HUES6 (cell line): ENCODE results near the gene ADM5.

Experiments
- H3K27ac ChIP-seq: 2 replicates; pipeline ENCODE4 v1.7.0; 2013; ENCODE audit warnings: low read depth, mild to moderate bottlenecking, low read length, inconsistent platforms
- H3K27me3 ChIP-seq: 2 replicates; pipeline ENCODE4 v1.6.1; 2013; ENCODE audit warnings: low read length; ENCODE audit not compliant: control insufficient read depth, insufficient read depth
- H3K36me3 ChIP-seq: 2 replicates; pipeline ENCODE4 v1.6.1; 2013; ENCODE audit warnings: low read length; ENCODE audit not compliant: control insufficient read depth, insufficient read depth
- H3K4me1 ChIP-seq: 2 replicates; pipeline ENCODE4 v1.6.1; 2013; ENCODE audit warnings: low read length; ENCODE audit not compliant: control insufficient read depth, insufficient read depth
- H3K4me3 ChIP-seq: 2 replicates; pipeline ENCODE4 v1.5.1; 2013; ENCODE audit warnings: low read depth, low read length
- H3K9ac ChIP-seq: one replicate; pipeline ENCODE4 v1.6.1; 2013; ENCODE audit warnings: mild to moderate bottlenecking, low read length
- H3K9me3 ChIP-seq: 2 replicates; pipeline ENCODE4 v1.6.1; 2013; ENCODE audit warnings: low read depth, low read length; ENCODE audit not compliant: control insufficient read depth, insufficient read depth

The ADM5 gene

DNA sequence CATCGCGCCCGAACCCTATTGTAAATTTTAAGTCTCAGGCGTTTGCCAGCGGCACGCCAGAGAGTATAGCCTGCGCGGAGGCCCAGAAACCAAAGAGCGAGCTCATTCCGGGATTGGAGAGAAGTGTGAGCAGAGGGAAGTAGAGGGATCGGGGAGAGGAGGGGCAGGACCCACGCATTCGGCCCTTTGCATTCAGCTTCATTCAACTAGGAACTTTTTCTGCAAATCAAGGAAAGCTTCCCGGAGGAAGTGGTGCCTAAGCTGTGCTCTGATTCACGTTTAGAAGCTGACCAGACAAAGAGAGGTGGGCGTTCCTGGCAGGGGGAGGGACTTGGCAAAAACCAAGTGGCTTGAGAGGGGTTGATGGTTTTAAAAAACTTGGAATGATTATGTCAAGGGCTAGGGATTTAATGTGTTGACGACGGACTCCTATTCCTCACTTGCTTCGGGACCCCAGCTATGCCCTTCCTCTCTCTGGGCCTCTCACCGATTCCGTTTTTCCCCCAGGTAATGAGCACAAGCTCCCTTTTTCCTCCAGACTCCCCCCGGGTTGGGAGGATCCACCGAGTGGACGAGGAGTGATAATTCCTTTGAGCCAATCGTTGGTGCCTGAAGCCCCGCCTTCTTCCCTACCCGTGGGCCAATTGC, 13.1 kb upstream of the ADM5 start:
- H3K27ac ChIP-seq, result peak overlapping the region; percentile 98
- H3K4me3 ChIP-seq, result peak overlapping the region; percentile 61
- H3K27me3 ChIP-seq, result no peaks in the 10 kb centered on the region
- H3K9ac ChIP-seq, result peak overlapping the region; percentile 97
- peaks cover 15% of the 10 kb centered on the region for H3K36me3 ChIP-seq
- no peaks in the 10 kb centered on the region for H3K9me3 ChIP-seq
- peaks cover 28% of the 10 kb centered on the region for H3K4me1 ChIP-seq

DNA sequence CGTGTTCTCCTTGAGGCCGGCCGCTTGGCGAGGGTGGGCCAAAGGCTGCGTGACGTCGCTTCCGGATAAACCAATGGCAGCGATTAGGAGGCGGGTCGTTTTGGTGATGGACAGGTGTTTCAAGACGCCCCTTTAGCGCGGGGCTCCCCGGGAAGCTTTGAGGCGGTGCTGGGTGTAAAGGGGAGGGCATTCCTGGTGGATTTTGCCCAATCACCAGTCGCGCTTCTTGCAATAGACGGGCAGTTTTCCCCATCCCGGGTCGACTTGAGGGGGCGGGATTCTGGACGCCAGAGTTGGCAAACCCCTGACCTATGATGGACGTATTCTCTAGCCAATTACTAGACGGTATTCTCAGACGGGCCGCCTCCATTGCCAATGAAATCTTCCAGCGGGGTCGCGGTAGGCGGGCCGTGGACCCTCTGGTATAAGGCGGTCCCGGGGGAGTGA, 12.6 kb upstream of the ADM5 start:
- Histone ChIP-seq H3K4me1 (peaks cover 25% of the 10 kb centered on the region), H3K9me3 (no peaks in the 10 kb centered on the region), H3K27me3 (no peaks in the 10 kb centered on the region), H3K4me3 (peak overlapping the region; percentile 88), H3K27ac (peak overlapping the region; percentile 98), H3K9ac (peak overlapping the region; percentile 97), H3K36me3 (peaks cover 18% of the 10 kb centered on the region)

DNA sequence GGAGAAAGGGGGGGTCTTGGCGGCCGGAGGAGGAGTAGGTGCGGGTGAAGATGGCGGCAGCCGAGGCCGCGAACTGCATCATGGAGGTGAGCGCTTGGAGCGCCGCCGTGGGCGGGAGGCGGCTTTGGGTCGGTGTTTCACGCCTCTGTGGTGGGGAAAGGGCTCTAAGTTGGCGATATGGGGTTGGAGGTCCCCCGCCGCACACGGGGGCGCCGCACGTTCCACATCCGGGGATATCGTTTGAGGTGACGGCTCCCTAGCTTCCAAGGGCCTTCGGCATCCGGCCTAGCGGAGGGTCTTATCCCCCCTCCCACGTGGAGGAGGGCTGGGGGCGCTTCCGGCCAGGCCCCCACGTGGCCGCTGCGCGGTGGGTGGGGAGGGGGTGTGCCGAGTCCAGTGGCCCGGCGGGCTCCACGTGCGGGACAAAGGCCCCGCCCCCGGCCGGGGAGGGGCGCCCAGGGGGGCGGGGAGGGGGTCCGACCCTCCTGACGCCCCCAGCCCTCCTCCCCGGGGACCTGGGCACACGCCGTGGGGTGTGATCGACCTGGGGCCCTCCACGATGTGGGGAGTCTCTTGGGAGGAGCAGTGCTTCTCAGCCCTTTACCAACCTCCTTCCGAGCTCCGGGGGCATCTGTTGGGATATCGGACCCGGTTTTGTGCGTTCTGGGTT, 12.0 kb upstream of the ADM5 start, which contains the start of gene PRMT1:
TSS of gene PRMT1 (plus strand) at position 41 of the 670 bp plus-strand sequence. CDS start at position 51, 10 bp downstream.
- H3K9ac ChIP-seq, result peak within 1 kb of the TSS; percentile 97
- H3K27me3 ChIP-seq, result no peaks in the 10 kb centered on the region
- peak within 1 kb of the TSS; percentile 88 for H3K4me3 ChIP-seq
- peaks cover 21% of the 10 kb centered on the region for H3K4me1 ChIP-seq
- no peaks in the 10 kb centered on the region for H3K9me3 ChIP-seq
- peaks cover 24% of the 10 kb centered on the region for H3K36me3 ChIP-seq
- peak within 1 kb of the TSS; percentile 98 for H3K27ac ChIP-seq

DNA sequence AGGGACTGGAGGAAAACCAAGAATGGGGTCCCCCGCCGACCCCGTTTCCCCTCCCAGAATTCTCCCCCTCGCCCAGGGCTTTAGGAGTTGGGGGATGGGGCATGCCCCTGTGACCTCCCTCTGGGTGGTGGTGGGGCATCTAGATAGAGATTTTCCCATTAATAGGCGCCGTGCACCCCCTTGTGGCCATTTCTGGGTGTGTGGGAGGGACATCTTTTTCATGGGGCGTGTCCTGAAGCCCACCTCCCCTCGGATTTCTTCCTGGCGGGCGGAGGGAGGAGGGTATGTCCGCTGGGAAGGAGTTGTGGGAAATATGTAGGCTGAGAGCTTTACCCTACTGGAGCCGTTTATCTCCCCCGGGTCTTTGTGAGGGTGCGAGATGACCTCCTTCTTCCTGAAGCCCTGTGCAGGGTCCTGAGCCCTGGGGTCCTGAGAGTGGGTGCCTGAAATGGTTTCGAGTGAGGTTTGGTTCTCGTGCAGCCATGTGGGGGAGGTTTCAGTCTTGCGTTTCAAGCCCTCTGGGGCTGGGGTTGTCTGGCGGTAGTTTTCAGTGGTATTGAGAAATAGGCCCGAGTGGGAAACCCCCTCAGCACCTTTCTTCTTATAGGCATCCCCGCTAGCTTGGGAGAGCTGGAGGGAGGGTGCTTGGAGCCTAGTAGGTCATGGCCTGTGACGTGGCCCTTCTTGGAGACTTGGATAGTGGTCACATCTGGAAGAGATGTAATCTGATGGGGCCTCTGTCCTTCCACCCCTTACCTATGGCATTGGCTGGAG, 11.3 kb upstream of the ADM5 start:
- H3K27ac ChIP-seq, result peak overlapping the region; percentile 94

DNA sequence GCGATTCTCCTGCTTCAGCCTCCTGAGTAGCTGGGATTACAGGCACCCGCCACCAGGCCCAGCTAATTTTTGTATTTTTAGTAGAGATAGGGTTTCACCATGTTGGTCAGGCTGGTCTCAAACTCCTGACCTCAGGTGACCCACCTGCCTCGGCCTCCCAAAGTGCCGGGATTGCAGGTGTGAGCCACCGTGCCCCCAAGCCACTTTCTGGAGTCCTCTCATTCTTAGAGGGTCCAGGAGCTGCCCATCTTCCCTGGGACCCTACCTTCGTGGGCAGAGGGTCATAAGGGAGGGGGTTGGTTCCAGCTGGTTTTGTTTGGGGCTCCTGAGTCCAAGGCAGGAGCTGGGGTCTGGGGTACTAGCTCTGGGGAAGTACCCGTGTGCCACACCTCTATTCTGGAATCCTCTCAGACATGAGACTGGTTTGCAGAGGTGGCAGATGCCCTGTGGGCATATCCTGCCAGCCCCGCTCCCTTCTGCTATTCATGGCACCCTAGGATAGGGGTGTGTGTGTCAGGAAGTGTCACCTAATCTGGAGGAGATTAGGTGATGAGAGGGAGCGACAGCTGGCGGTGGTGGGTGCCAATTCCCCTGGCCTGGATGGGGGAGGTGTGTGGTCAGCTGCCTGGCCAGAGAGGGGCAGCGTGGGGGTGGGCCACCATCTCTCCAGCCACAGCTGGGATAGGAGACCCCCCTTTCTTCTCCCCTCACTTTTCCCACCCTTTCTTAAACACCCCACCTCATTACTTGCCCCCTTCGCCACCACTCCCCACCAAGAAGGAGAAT, 10.2 kb upstream of the ADM5 start:
- no peak overlapping the region for H3K9ac ChIP-seq
- no peaks in the 10 kb centered on the region for H3K9me3 ChIP-seq
- H3K4me1 ChIP-seq, result peaks cover 21% of the 10 kb centered on the region
- peak overlapping the region; percentile 42; the same call in 1 of the 2 replicates for H3K4me3 ChIP-seq
- H3K36me3 ChIP-seq, result peaks cover 31% of the 10 kb centered on the region
- no peaks in the 10 kb centered on the region for H3K27me3 ChIP-seq
- H3K27ac ChIP-seq, result no peak overlapping the region

More for the DNA sequence above, 11.3 kb upstream of the ADM5 start:
- H3K36me3 ChIP-seq, result peaks cover 30% of the 10 kb centered on the region
- H3K9me3 ChIP-seq, result no peaks in the 10 kb centered on the region
- peaks cover 21% of the 10 kb centered on the region for H3K4me1 ChIP-seq
- no peaks in the 10 kb centered on the region for H3K27me3 ChIP-seq
- peak overlapping the region; percentile 97 for H3K9ac ChIP-seq
- H3K4me3 ChIP-seq, result peak overlapping the region; percentile 88

DNA sequence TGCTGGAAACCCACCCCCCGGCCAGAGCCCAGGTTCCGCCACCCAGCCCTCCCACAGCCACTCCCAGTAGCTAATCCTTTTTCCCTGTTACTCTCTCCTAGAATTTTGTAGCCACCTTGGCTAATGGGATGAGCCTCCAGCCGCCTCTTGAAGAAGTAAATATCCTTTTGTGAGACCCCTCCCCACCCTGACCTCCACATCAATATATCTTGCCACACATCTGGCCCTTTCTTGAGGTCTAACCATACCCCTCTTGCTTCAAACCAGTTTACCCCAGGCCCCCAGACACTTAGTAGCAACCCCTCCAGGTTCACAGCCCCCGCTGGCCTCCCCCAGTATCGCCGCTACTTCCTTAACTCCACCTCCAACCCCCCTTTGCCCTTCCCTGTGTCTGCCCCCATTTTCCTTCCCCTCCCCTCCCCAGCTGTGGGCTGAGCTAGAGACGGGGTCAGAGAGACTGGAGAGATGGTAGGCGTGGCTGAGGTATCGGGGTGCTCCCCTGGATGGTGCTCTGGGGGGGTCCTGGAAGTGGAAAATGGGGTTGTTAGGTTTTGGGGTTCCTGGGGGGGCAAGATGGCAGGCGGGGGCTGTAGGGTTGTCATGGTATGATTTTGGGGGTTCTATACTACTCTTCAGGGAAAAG, 9.5 kb upstream of the ADM5 start:
- Histone ChIP-seq H3K27ac (no peak overlapping the region; the same call in 1 of the 2 replicates), H3K4me1 (peaks cover 20% of the 10 kb centered on the region), H3K9ac (no peak overlapping the region), H3K4me3 (peak overlapping the region; percentile 42), H3K36me3 (peaks cover 38% of the 10 kb centered on the region), H3K27me3 (no peaks in the 10 kb centered on the region), H3K9me3 (no peaks in the 10 kb centered on the region)

DNA sequence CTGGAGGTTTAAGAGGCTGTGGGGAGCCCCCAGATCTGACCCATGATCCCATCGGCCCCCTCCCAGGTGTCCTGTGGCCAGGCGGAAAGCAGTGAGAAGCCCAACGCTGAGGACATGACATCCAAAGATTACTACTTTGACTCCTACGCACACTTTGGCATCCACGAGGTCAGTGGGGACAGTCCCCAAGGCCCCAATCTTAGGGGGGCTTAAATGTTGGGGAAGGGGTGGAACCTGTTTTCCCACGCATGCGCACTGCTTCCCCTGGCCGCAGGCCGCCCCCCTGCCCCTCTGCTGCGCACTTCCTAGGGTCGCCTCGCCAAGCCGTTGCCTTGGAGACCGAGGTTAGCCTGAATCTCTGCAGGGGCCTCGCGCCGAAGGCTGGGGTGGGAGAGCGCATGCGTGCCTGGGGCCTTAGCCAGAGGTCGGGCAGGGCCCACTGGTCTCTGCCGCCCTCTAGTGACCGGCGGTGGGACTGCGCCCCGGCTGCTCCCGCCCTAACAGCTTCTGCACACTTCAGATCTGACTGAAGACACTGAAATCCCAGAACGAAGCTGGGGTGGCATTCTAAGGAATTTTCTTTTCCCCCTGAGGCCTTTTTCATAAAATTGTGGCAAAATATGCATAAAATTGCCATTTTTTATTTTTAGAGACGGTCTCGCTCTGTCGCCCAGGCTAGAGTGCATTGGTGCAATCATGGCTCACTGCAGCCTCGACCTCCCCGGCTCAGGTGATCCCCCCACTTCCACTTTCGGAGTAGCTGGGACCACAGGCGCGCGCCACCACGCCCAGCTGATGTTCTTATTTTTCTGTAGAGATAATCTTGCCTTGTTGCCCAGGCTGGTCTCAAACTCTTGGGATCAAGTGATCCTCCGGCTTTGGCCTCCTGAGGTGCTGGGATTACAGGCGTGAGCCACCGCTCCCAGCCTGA, 8.7 kb upstream of the ADM5 start:
- Histone ChIP-seq H3K36me3 (peaks cover 46% of the 10 kb centered on the region), H3K4me3 (peak overlapping the region; percentile 42), H3K9me3 (no peaks in the 10 kb centered on the region), H3K9ac (no peak overlapping the region), H3K27me3 (no peaks in the 10 kb centered on the region), H3K27ac (no peak overlapping the region; the same call in 1 of the 2 replicates), H3K4me1 (peaks cover 18% of the 10 kb centered on the region)

DNA sequence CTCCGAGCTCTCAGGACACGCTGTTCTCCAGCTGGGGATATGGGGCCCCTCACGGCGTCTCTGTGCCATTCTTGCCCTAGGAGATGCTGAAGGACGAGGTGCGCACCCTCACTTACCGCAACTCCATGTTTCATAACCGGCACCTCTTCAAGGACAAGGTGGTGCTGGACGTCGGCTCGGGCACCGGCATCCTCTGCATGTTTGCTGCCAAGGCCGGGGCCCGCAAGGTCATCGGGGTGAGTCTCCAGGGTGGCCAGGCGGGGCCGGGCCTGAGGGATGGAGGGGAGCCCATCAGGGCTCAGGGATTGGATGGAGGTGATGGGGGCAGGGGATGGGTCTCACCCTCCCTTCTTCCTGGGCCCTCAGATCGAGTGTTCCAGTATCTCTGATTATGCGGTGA, 7.6 kb upstream of the ADM5 start:
- no peaks in the 10 kb centered on the region for H3K9me3 ChIP-seq
- H3K27me3 ChIP-seq, result no peaks in the 10 kb centered on the region
- H3K36me3 ChIP-seq, result peaks cover 53% of the 10 kb centered on the region
- no peak overlapping the region for H3K4me3 ChIP-seq
- no peak overlapping the region for H3K27ac ChIP-seq
- no peak overlapping the region for H3K9ac ChIP-seq
- peaks cover 18% of the 10 kb centered on the region for H3K4me1 ChIP-seq

DNA sequence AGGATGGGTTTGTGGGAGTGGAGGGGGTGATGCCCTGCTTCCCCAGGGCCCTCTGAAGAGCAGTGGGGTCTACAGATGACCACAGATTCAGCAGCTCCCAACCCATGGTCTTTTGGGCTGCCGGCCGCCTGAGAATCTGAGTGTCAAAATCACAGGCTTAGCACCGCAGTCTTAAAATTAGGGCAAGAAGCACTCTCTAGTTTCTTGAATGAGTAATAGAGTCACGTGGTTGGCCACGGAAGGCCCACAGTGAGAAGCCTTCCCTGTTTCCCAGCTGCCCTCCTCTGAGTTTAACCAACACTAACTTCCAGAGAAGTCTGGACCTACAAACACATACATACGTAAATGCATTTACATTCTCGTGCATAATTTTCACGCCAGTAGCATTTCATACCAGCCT, 7.1 kb upstream of the ADM5 start:
- H3K9ac ChIP-seq, result no peak overlapping the region
- no peaks in the 10 kb centered on the region for H3K9me3 ChIP-seq
- no peak overlapping the region for H3K4me3 ChIP-seq
- no peak overlapping the region for H3K27ac ChIP-seq
- peaks cover 58% of the 10 kb centered on the region for H3K36me3 ChIP-seq
- H3K4me1 ChIP-seq, result peaks cover 18% of the 10 kb centered on the region
- no peaks in the 10 kb centered on the region for H3K27me3 ChIP-seq
